HepG2 (cell line): Measurements from ENCODE around the gene ESR2. TPM values are rescaled to one million over a fixed set of nuclear protein-coding genes. Genes with fewer than 3 reads are reported as not detected.

Experiments
- ATAC-seq: fragments of 200-7000 bp; cut with Tn5 transposase; 3 replicates; pipeline ENCODE4 v1.9.1; 2020; ENCODE audit warnings: mild to moderate bottlenecking, moderate library complexity
- BruUV-seq: library from RNA; stranded (reverse); fragments of 400-500 nt; replicated peaks from 2 replicates; lab custom pipeline; 2021; lab: Mats Ljungman, UMichigan
- CTCF ChIA-PET: fragments of 300-600 bp; formaldehyde crosslinking; extraction: SDS; loops from one replicate; lab custom pipeline; 2021; ENCODE audit warnings: low total read pairs, inconsistent platforms, low intra/inter-chr PET ratio; lab: Yijun Ruan, JAX
- POLR2A ChIA-PET: fragments of 350-600 bp; sonication (Branson Sonifier 250); formaldehyde crosslinking; loops from one replicate; lab custom pipeline; 2020; ENCODE audit warnings: antibody characterized with exemption, inconsistent platforms; lab: Yijun Ruan, JAX
- DNase-seq: peaks from one replicate; pipeline ENCODE4 v3.0.0-alpha.2; 2015; ENCODE audit warnings: low spot score
- FAIRE-seq: peaks from 3 replicates; lab custom pipeline; 2011; peaks lifted over from hg19 to GRCh38; lab: Jason Lieb, UNC
- H2AFZ ChIP-seq: one replicate; pipeline ENCODE4 v1.6.1; 2011; ENCODE audit warnings: low read length, inconsistent platforms
- H3K27ac ChIP-seq: fragments of 300-600 bp; 3 replicates; pipeline ENCODE4 v1.8.0; 2011; ENCODE audit warnings: mixed run types, mild to moderate bottlenecking, mixed read lengths, low read length, inconsistent platforms; ENCODE audit not compliant: insufficient read depth; ENCODE audit errors: extremely low read length
- H3K27me3 ChIP-seq, 2 experiments: fragments of 200-600 bp in 1 of 2; 2 replicates in 1 of 2; 3 replicates in 1 of 2; pipeline versions ENCODE4 v1.6.0 to v1.8.0; 2011; ENCODE audit warnings: low read length in 2 of 2, mild to moderate bottlenecking in 2 of 2, moderate library complexity in 2 of 2, inconsistent platforms in 1 of 2; ENCODE audit not compliant: insufficient read depth in 2 of 2, control insufficient read depth in 1 of 2
- H3K36me3 ChIP-seq, 2 experiments: fragments of 200-600 bp in 1 of 2; replicated peaks in 1 of 2; 2 replicates in 1 of 2; 3 replicates in 1 of 2; pipeline versions ENCODE4 v1.5.1 to v1.8.0; 2011; ENCODE audit warnings: low read length in 2 of 2, inconsistent platforms in 1 of 2; ENCODE audit not compliant: insufficient read depth in 2 of 2, control insufficient read depth in 1 of 2
- H3K4me1 ChIP-seq: 2 replicates; pipeline ENCODE4 v1.5.1; 2012; ENCODE audit warnings: low read length, inconsistent platforms; ENCODE audit not compliant: insufficient read depth
- H3K4me2 ChIP-seq: 2 replicates; pipeline ENCODE4 v1.6.0; 2011; ENCODE audit warnings: low read depth, low read length, inconsistent platforms
- H3K4me3 ChIP-seq, 3 experiments: fragments of 200-600 bp in 1 of 3; sonication (generic), shearing (Covaris generic) in 1 of 3; replicated peaks in 1 of 3; 2 replicates each; pipeline ENCODE4 v1.5.1; 2011 to 2016; ENCODE audit warnings: low read length in 3 of 3, inconsistent platforms in 2 of 3, low read depth in 2 of 3, mild to moderate bottlenecking in 2 of 3, control low read depth in 1 of 3, mixed read lengths in 1 of 3; ENCODE audit not compliant: insufficient read depth in 1 of 3
- H3K79me2 ChIP-seq: one replicate; pipeline ENCODE4 v1.6.1; 2011; ENCODE audit warnings: low read length, inconsistent platforms; ENCODE audit not compliant: insufficient read depth
- H3K9ac ChIP-seq: 2 replicates; pipeline ENCODE4 v1.6.0; 2011; ENCODE audit warnings: mild to moderate bottlenecking, low read depth, low read length, inconsistent platforms; ENCODE audit not compliant: insufficient read depth
- H3K9me3 ChIP-seq: 2 replicates; pipeline ENCODE4 v1.5.1; 2012; ENCODE audit warnings: mild to moderate bottlenecking, low read length
- H4K20me1 ChIP-seq: 2 replicates; pipeline ENCODE4 v1.6.0; 2011; ENCODE audit warnings: inconsistent platforms, mild to moderate bottlenecking, low read length, moderate library complexity; ENCODE audit not compliant: insufficient read depth
- JUND ChIP-seq: sonication (generic); formaldehyde crosslinking; IDR thresholded peaks from 2 replicates; pipeline ENCODE4 v1.8.0; 2022; ENCODE audit warnings: mild to moderate bottlenecking, missing genetic modification reagents
- POLR2A ChIP-seq, 2 experiments: IDR thresholded peaks; 2 replicates each; pipeline ENCODE4 v1.6.1; 2011; ENCODE audit warnings: low read depth in 2 of 2, low read length in 2 of 2, mild to moderate bottlenecking in 1 of 2, moderate library complexity in 1 of 2; ENCODE audit not compliant: insufficient read depth in 1 of 2
- SIX1 ChIP-seq: sonication (generic); formaldehyde crosslinking; IDR thresholded peaks from 2 replicates; pipeline ENCODE4 v1.4.0; 2020; ENCODE audit warnings: missing genetic modification reagents, borderline replicate concordance
- TEAD3 ChIP-seq: optimal IDR thresholded peaks from 2 replicates; pipeline ENCODE3; 2016; ENCODE audit warnings: borderline replicate concordance
- WGBS: methylation state at CpG from one replicate; pipeline ENCODE4 v1.1.6; 2017; ENCODE audit warnings: low lambda C conversion rate; 5-methylcytosine and 5-hydroxymethylcytosine counted together
- in situ Hi-C: cut with HindIII; loops from 2 replicates; pipeline ENCODE4 v1.10.0; 2017; ENCODE audit warnings: low pct_unique_long_range_greater_than_20kb; ENCODE audit not compliant: extremely low pct_ligation_motif_present
- intact Hi-C: fragments of 100-400 bp; cut with micrococcal nuclease; formaldehyde crosslinking; loops from one replicate; pipeline ENCODE4 v1.10.0; 2022; ENCODE audit not compliant: unreplicated experiment
- polyA plus RNA-seq, 8 experiments: library from polyadenylated mRNA; depleted of rRNA in 3 of 8; stranded (reverse) in 7 of 8; unstranded in 1 of 8; fragments of >200 nt; fragmentation: Illumina TruSeq in 4 of 8; extraction: Trizol in 4 of 8; gene quantifications; 2 replicates each; pipeline versions ENCODE4 v1.2.1 to v1.2.3, GENCODE V29; 2011 to 2016; ENCODE audit warnings: low read depth in 4 of 8, missing spikeins in 1 of 8, mixed read lengths in 1 of 8; ENCODE audit not compliant: insufficient read depth in 1 of 8
- total RNA-seq, 5 experiments: library from RNA; depleted of rRNA; stranded (reverse); fragments of >200 nt; fragmentation: Illumina TruSeq; extraction: Trizol; gene quantifications; 2 replicates each; pipeline ENCODE4 v1.2.3, GENCODE V29; 2016; ENCODE audit warnings: low read depth in 1 of 5
- TF ChIP-seq, protein P1 (sequence below): sonication (generic); formaldehyde crosslinking; IDR thresholded peaks from 2 replicates; pipeline ENCODE4 v1.4.0; 2020; ENCODE audit warnings: missing genetic modification reagents

Gene ESR2
- total and polyA plus RNA-seq, 2 of the 13 experiments (the other 11 are each of a cell fraction or from before 2014, with no cell fraction given) = 0.01 to 0.04 TPM

- no peak overlapping the region for H2AFZ ChIP-seq
- H3K9me3 ChIP-seq = no peaks in the 10 kb centered on the region
- DNase-seq = no peak
- ATAC-seq = no peak
- ChIA-PET POLR2A (no interaction called here), CTCF (no interaction called here)
- no peak overlapping the region for H3K9ac ChIP-seq
- no peak for TF ChIP-seq POLR2A (IDR thresholded peaks at IDR 0.05; ENCODE audit: insufficient read depth in 1 of 2, low read depth in 2 of 2, low read length in 2 of 2)
- TF ChIP-seq, protein P1, sequence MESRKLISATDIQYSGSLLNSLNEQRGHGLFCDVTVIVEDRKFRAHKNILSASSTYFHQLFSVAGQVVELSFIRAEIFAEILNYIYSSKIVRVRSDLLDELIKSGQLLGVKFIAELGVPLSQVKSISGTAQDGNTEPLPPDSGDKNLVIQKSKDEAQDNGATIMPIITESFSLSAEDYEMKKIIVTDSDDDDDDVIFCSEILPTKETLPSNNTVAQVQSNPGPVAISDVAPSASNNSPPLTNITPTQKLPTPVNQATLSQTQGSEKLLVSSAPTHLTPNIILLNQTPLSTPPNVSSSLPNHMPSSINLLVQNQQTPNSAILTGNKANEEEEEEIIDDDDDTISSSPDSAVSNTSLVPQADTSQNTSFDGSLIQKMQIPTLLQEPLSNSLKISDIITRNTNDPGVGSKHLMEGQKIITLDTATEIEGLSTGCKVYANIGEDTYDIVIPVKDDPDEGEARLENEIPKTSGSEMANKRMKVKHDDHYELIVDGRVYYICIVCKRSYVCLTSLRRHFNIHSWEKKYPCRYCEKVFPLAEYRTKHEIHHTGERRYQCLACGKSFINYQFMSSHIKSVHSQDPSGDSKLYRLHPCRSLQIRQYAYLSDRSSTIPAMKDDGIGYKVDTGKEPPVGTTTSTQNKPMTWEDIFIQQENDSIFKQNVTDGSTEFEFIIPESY = no peak
- no peak for TF ChIP-seq SIX1 (CRISPR knock-in tag)
- no peak for TF ChIP-seq JUND
- H3K27ac ChIP-seq = no peak overlapping the region
- H3K4me3 ChIP-seq = no peak overlapping the region
- no peaks in the 10 kb centered on the region for H3K4me1 ChIP-seq
- FAIRE-seq = no peak
- H3K4me2 ChIP-seq = no peak overlapping the region
- intact Hi-C loops = no loop called here
- H3K79me2 ChIP-seq = no peaks in the 10 kb centered on the region
- in situ Hi-C loops = no loop called here
- no peaks in the 10 kb centered on the region for H3K27me3 ChIP-seq
- no TSS peak for BruUV-seq
- H4K20me1 ChIP-seq = no peaks in the 10 kb centered on the region
- H3K36me3 ChIP-seq = peaks cover 0 to 3% of the 10 kb centered on the region in 2 experiments; a peak in 1 of 5 replicates
- 95% methylated on average over 11 of the region's 11 CpGs for WGBS
These were observed 176.3 kb downstream of the ESR2 start for GRCh38 chr14:64117671-64118402.

DNA sequence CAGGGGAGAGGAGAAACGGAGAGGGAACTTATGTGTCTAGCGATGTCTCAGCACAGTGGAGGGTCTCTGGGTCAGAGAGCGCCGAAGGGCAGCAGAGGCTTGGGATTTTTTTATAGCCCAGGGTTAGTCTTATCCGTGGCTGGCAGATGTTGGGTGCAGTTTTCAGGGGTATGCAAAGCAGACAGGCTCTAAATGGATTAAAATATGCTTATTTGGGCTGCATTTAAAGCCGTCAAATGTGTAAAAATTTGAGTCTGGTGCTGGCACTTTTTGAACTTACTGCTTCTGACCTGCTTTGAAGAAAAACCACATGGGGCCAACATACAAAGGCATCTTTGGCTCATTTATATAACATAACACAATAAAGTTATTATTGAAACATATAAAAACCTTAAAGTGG lies 178.8 kb downstream of the ESR2 start:
- Histone ChIP-seq H3K36me3 (no peaks in the 10 kb centered on the region), H3K4me3 (no peak overlapping the region), H3K9ac (no peak overlapping the region), H3K27me3 (no peaks in the 10 kb centered on the region), H3K79me2 (no peaks in the 10 kb centered on the region), H3K9me3 (no peaks in the 10 kb centered on the region), H3K27ac (no peak overlapping the region), H4K20me1 (no peaks in the 10 kb centered on the region), H3K4me1 (no peaks in the 10 kb centered on the region), H2AFZ (no peak overlapping the region), H3K4me2 (no peak overlapping the region)
- no TSS peak for BruUV-seq
- ATAC-seq = no peak
- TF ChIP-seq TEAD3 (CRISPR knock-in tag) = no peak
- intact Hi-C loops = no loop called here
- no peak for DNase-seq
- ChIA-PET CTCF (no interaction called here), POLR2A (no interaction called here)
- WGBS = 96% methylated on average over 6 of the region's 6 CpGs
- no peak for FAIRE-seq
- in situ Hi-C loops = no loop called here
